Activated CD8-positive, alpha-beta memory T cell treated with anti-CD3 and anti-CD28 coated beads for 24 hours (primary cell): ENCODE measurements around the gene BMP8B.
"Not testable (repeated sequence)": the region's sequence is repeated elsewhere in the genome, so short reads cannot be mapped to it uniquely, and the experiment has no call there.

Experiments
- DNase-seq: peaks from one replicate; pipeline ENCODE4 v3.0.0-alpha.2; 2020

Gene BMP8B

GRCh38 chr1:39808784-39809517 lies 20.3 kb upstream of the BMP8B start:
- no peak for DNase-seq

- no peak for DNase-seq
Observed at GRCh38 chr1:39805385-39805784, 16.7 kb upstream of the BMP8B start.

- no peak for DNase-seq
Observed at GRCh38 chr1:39802496-39803260, 14.0 kb upstream of the BMP8B start.

- DNase-seq, result no peak
Observed at GRCh38 chr1:39800471-39800835, 11.8 kb upstream of the BMP8B start.

GRCh38 chr1:39799770-39800470 lies 11.3 kb upstream of the BMP8B start:
- peak; percentile 91 for DNase-seq

GRCh38 chr1:39798859-39799769 lies 10.4 kb upstream of the BMP8B start:
- DNase-seq, result peak; percentile 92

- no peak for DNase-seq
Observed at GRCh38 chr1:39795651-39796050, 7.0 kb upstream of the BMP8B start.

- no peak for DNase-seq
Observed at GRCh38 chr1:39791838-39792237, 3.2 kb upstream of the BMP8B start.

- no peak for DNase-seq
Observed at GRCh38 chr1:39789571-39790110, 976 bp upstream of the BMP8B start.

GRCh38 chr1:39788426-39788757 lies 273 bp downstream of the BMP8B start:
- no peak for DNase-seq

GRCh38 chr1:39787964-39788363 lies 701 bp downstream of the BMP8B start:
- not testable (repeated sequence) for DNase-seq

GRCh38 chr1:39787468-39787867 lies 1.2 kb downstream of the BMP8B start:
- DNase-seq, result no peak

GRCh38 chr1:39787108-39787375 lies 1.6 kb downstream of the BMP8B start:
- DNase-seq, result not testable (repeated sequence)

GRCh38 chr1:39786303-39787107 lies 2.2 kb downstream of the BMP8B start:
- DNase-seq, result not testable (repeated sequence)

- DNase-seq, result not testable (repeated sequence)
Observed at GRCh38 chr1:39782685-39783084, 6.0 kb downstream of the BMP8B start.

GRCh38 chr1:39782103-39782502 lies 6.6 kb downstream of the BMP8B start:
- DNase-seq, result no peak

- DNase-seq, result no peak
Observed at GRCh38 chr1:39781349-39781715, 7.3 kb downstream of the BMP8B start.

GRCh38 chr1:39779821-39780220 lies 8.8 kb downstream of the BMP8B start:
- no peak for DNase-seq

- DNase-seq, result no peak
Observed at GRCh38 chr1:39779137-39779536, 9.5 kb downstream of the BMP8B start.

- not testable (repeated sequence) for DNase-seq
Observed at GRCh38 chr1:39778463-39779099, 10.1 kb downstream of the BMP8B start.

GRCh38 chr1:39777896-39778295 lies 10.8 kb downstream of the BMP8B start:
- DNase-seq, result not testable (repeated sequence)
